ENCODE data around the gene ANKRD17.

The ANKRD17 gene

GRCh38 chr4:73281396-73281795, 22.8 kb upstream of the ANKRD17 start:
- CTCF ChIA-PET = interaction anchor here (0.6 kb wide), 2 partner anchors 709 to 747 kb away, joined by 3 to 7 read pairs; no protein-coding TSS in a partner anchor

GRCh38 chr4:73277201-73277600, 18.6 kb upstream of the ANKRD17 start:
- no peak overlapping the region for H3K27ac ChIP-seq
- no peak for DNase-seq (ENCODE audit: low spot score)
- TF ChIP-seq CTCF (conservative IDR thresholded peaks at IDR 0.05; ENCODE audit: low read depth) = no peak
- POLR2A ChIA-PET (ENCODE audit: low non-redundant PET) = no interaction called here
- CTCF ChIA-PET = interaction anchor here (0.6 kb wide), 1 partner anchor 56 kb away, joined by 3 read pairs; no protein-coding TSS in a partner anchor

More at GRCh38 chr4:73281396-73281795, 22.8 kb upstream of the ANKRD17 start:
- DNase-seq (ENCODE audit: low spot score) = no peak
- no peak overlapping the region for H3K27ac ChIP-seq
- POLR2A ChIA-PET (ENCODE audit: low non-redundant PET) = no interaction called here
- TF ChIP-seq CTCF (conservative IDR thresholded peaks at IDR 0.05; ENCODE audit: low read depth) = no peak

- no peak for DNase-seq (ENCODE audit: low spot score)
- POLR2A ChIA-PET (ENCODE audit: low non-redundant PET) = no interaction called here
- TF ChIP-seq CTCF (conservative IDR thresholded peaks at IDR 0.05; ENCODE audit: low read depth) = no peak
- no peak overlapping the region for H3K27ac ChIP-seq
- CTCF ChIA-PET = no interaction called here
Observed at GRCh38 chr4:73275318-73275654, 16.7 kb upstream of the ANKRD17 start.

- ChIA-PET CTCF (no interaction called here), POLR2A (ENCODE audit: low non-redundant PET) (no interaction called here)
Observed at GRCh38 chr4:73272816-73273215, 14.2 kb upstream of the ANKRD17 start.

GRCh38 chr4:73267050-73267449, 8.5 kb upstream of the ANKRD17 start:
- ChIA-PET POLR2A (ENCODE audit: low non-redundant PET) (no interaction called here), CTCF (no interaction called here)

More at GRCh38 chr4:73272816-73273215, 14.2 kb upstream of the ANKRD17 start:
- H3K27ac ChIP-seq = no peak overlapping the region
- DNase-seq (ENCODE audit: low spot score) = no peak
- TF ChIP-seq CTCF (conservative IDR thresholded peaks at IDR 0.05; ENCODE audit: low read depth) = no peak

GRCh38 chr4:73259571-73260090, 1.0 kb upstream of the ANKRD17 start:
- ChIA-PET POLR2A (ENCODE audit: low non-redundant PET) (no interaction called here), CTCF (no interaction called here)
- TF ChIP-seq CTCF (conservative IDR thresholded peaks at IDR 0.05; ENCODE audit: low read depth) = no peak
- DNase-seq (ENCODE audit: low spot score) = no peak
- H3K27ac ChIP-seq = peak overlapping the region; percentile 97

More at GRCh38 chr4:73267050-73267449, 8.5 kb upstream of the ANKRD17 start:
- TF ChIP-seq CTCF (conservative IDR thresholded peaks at IDR 0.05; ENCODE audit: low read depth) = no peak
- no peak overlapping the region for H3K27ac ChIP-seq
- no peak for DNase-seq (ENCODE audit: low spot score)

GRCh38 chr4:73258436-73258685, 237 bp downstream of the ANKRD17 start:
- no peak for DNase-seq (ENCODE audit: low spot score)
- ChIA-PET CTCF (interaction anchor here (0.6 kb wide), 1 partner anchor 372 kb away, joined by 3 read pairs; no protein-coding TSS in a partner anchor), POLR2A (ENCODE audit: low non-redundant PET) (interaction anchor here (0.5 to 0.6 kb wide), 2 partner anchors 220 to 362 kb away, joined by 3 read pairs; partner anchors contain the start of gene RASSF6)
- peak; percentile 25; the same call in 1 of the 2 replicates for TF ChIP-seq CTCF (conservative IDR thresholded peaks at IDR 0.05; ENCODE audit: low read depth)
- H3K27ac ChIP-seq = peak overlapping the region; percentile 97
